GM18907 (cell line): ENCODE data around the gene PNMA8B.
"Not testable (repeated sequence)": the region's sequence is repeated elsewhere in the genome, so short reads cannot be mapped to it uniquely, and the experiment has no call there.

ENCODE experiments used
- ATAC-seq: cut with Tn5 transposase; IDR thresholded peaks from one replicate; pipeline ENCODE4 v1.9.1; 2021; ENCODE audit warnings: mild to moderate bottlenecking, moderate library complexity; ENCODE audit not compliant: unreplicated experiment

PNMA8B gene

DNA sequence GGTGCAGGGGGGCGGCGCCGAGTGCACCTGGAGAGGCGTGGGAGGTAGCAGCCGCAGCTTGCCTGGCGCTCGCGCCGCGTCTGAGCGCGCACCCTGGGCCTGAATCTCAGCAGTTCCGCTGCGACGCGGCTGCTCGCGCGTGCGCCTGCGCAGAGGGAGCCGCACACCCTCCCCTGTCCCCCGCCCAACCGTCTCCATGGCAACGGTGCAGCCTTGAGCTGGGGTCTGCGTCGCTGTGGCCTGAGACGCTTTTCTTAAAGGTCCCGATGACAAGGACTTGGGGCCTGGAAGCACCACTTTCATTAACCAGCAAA, at the start of gene PNMA8B:
Gene PNMA8B (minus strand): TSS at position 82 of the 314 bp plus-strand sequence. CDS start 402 bp downstream, outside the sequence.
- ATAC-seq = no peak

GRCh38 chr19:46544651-46545050, 49.0 kb upstream of the PNMA8B start:
- ATAC-seq = no peak

- ATAC-seq = no peak
These were observed 47.0 kb upstream of the PNMA8B start for GRCh38 chr19:46542428-46543230.

GRCh38 chr19:46537136-46538097, 41.8 kb upstream of the PNMA8B start:
- no peak for ATAC-seq

- ATAC-seq = no peak
These were observed 40.7 kb upstream of the PNMA8B start for GRCh38 chr19:46536391-46536790.

GRCh38 chr19:46533621-46534081, 38.0 kb upstream of the PNMA8B start:
- ATAC-seq = no peak

DNA sequence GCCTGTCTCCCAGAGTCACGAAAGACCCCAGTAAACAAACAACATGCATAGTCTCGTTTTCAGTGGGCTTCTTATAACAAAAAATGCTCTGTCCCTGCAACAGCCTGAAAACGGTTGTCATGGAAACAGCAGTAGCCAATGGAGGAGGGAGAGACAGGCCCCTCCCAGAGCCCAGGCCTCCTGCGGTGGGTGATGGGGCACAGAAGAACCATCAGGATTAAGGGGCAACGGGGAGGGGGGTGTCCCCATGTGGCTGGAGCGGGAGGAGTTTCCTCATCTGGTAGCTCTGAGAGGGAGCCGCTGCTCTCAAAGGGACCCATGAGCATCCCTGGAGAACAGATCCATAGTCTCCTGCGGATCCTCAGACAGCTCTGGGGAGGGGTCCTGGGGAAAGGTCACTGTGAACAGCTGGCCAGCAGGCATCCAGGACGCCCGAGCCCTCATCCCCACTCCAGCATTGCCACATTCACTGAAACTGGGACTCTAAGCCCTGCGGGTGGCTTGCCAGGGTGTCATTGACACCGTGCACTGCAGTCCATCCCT, 37.5 kb upstream of the PNMA8B start:
- ATAC-seq = no peak

DNA sequence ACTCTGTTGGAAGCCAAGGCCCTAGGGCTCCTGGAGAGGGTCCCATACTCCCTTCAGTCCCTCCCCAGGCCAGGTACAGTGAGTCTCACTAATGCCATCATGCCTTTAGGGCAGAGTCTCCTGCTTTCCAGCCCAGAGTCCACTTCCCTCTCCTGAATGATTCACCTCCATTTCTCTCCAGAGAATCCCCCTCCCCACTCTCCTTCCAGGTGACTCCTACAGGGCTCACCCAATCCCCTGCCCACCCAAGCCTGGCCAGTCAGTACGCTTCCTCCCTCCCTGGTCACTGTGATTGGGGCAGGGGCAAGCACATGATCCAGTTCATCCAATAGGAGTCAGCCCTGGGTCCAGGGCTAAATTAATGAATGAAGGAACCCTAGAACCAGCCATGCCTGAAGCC, 35.0 kb upstream of the PNMA8B start:
- no peak for ATAC-seq

DNA sequence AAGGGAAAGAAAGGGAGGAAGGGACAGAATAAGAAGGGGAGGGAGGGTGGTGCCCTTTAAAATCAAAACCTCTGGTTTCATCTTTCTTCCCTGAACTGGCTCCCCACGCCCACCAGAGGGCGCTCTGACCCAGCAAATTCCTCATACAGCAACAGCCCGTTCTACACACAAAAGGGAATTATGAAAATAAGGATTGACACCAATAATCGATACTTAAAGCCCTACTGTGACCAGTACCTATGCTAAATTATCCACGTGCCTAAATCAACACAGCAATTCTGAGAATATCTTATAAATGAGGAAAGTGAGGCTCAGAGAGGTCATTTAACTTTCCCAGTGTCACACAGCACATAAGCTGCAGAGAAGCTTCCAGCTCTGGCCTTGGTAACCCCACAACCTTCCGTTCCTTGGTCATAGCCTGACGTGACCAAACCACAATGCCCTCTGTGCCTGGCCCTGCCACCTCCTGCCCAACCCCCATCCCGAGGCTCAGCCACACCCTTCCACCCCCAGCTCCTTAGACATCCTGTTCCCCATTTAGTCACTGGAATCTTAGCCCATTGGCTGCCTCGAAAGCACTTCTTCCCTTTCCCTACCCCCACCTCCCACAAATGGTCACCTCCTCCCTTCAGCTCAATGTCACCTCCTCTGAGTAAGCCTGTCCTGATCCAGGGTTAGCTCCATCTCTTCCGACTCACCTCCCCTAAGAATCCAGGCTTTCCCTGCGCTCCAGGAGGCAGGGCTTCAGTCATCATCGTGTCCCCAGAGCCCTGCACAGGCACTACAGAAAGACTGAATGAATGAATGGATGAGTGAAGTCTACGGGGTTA, 34.2 kb upstream of the PNMA8B start:
- ATAC-seq = no peak

GRCh38 chr19:46528601-46529590, 33.2 kb upstream of the PNMA8B start:
- no peak for ATAC-seq

- not testable (repeated sequence) for ATAC-seq
These were observed 31.1 kb upstream of the PNMA8B start for GRCh38 chr19:46526801-46527200.

DNA sequence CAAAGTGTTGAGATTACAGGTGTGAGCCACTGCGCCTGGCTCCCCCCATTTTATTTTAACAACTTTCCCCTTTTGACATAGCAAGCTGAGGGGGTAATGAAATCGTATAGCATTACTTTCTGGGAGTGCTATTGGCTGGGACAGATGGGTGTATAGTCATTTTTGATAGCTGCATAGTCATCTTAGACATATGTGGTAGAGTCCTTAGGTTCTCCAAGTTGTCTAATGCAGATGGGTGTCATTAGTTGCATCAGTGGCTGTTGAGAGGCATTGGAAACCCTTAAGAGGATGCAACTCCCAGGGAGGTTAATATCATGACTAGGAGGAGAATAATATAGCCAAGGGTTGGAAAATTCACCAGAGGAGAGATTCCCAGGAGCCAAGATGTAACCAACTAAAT, 28.6 kb upstream of the PNMA8B start:
- no peak for ATAC-seq

- not testable (repeated sequence) for ATAC-seq
These were observed 27.3 kb upstream of the PNMA8B start for GRCh38 chr19:46522988-46523387.

- ATAC-seq = no peak
These were observed 25.7 kb upstream of the PNMA8B start for GRCh38 chr19:46521241-46521868.

DNA sequence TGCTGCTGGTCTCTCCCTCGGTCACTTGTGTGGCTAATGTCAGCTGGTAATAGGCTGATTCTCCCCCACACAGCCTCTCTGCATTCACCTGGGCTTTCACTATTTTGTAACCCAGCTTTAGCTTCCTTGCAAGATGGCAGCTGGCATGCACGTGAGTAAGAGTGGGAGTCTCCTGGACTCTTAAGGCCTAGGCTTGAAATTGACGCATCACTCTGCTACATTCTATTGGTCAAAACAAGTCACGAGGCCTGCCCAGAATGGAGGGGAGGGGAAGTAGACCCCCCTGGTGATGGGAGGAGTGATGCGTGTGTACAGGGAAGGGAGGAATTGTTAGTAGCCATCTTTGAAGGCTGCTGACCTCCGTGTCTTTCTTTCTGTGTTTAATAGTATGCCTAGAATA, 24.9 kb upstream of the PNMA8B start:
- no peak for ATAC-seq

DNA sequence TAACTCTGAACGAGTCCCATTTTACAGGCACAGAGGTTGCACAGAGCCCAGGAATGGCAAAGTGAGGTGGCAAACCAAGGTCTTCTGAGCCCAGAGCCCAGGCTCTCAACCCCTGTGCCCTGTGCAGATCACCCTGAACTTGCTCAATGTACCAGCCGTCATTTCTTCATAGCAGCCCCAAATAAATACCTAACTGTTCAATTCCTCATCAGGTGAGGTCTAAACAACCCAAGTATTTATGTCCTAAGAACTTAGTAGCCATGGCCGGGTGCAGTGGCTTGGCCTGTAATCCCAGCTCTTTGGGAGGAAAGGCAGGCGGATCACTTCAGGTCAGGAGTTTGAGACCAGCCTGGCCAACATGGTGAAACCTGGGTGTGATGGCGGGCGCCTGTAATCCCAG, 21.8 kb upstream of the PNMA8B start:
- ATAC-seq = no peak

DNA sequence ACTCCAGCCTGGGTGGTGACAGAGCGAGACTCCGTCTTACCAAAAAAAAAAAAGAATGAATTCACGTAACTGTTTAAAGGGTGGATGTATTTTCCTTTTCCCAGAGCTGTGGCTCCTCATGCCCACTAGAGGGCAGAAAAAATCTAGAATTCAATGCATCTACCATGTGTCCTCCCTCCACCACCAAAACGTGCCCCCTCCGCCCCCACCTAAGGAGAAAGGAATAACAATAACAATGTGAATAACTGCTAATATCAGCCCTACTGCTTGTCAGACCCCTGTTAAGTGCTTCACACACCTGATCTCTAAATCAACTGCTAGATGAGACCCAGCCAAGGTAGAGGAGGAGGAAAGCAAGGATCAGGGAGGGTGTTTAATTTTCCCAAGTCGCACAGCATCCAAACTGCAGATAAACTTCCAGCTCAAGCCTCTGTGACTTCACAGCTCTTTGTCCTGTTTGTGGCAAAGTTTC, 20.2 kb upstream of the PNMA8B start:
- no peak for ATAC-seq

DNA sequence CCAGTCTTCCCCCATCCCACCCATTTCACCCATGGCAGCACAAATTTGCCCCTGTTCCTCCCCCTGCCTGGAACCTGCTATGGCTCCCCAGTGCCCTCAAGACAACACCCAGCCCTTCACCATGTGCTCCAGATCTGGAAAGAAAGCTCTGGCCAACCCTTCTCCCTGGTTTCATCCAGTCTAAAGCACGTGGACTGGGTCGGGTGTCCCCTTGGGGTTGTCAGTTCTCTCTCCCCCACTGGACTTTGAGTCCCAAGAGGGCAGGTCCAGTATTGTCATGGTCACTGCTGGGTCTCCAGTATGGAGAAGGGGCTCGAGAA, 19.6 kb upstream of the PNMA8B start:
- ATAC-seq = no peak
